Duodenal mucosa (tissue), 2 donors: ENCODE results near the gene SIM2.
A peak's percentile ranks its signal among the peaks of the same experiment; 100 is the strongest.

Experiments used
- H3K27ac ChIP-seq: one replicate; pipeline ENCODE4 v1.7.0; 2013; ENCODE audit warnings: low read depth, low read length
- H3K27me3 ChIP-seq, 2 donors: one replicate each; pipeline ENCODE4 v1.7.0; 2013; ENCODE audit warnings: low read length in 2 of 2, control low read depth in 1 of 2; ENCODE audit not compliant: insufficient read depth in 2 of 2, control insufficient read depth in 1 of 2
- H3K36me3 ChIP-seq, 2 donors: one replicate each; pipeline ENCODE4 v1.7.0; 2013; ENCODE audit warnings: low read length in 2 of 2, control low read depth in 1 of 2; ENCODE audit not compliant: insufficient read depth in 2 of 2, control insufficient read depth in 1 of 2
- H3K4me1 ChIP-seq, 2 donors: one replicate each; pipeline ENCODE4 v1.7.0; 2013; ENCODE audit warnings: low read length in 2 of 2, control low read depth in 1 of 2; ENCODE audit not compliant: insufficient read depth in 2 of 2, control insufficient read depth in 1 of 2
- H3K4me3 ChIP-seq, 2 donors: one replicate each; pipeline ENCODE4 v1.7.0; 2013; ENCODE audit warnings: low read length in 2 of 2, low read depth in 1 of 2
- H3K9ac ChIP-seq, 2 donors: one replicate each; pipeline ENCODE4 v1.7.0; 2013; ENCODE audit warnings: low read length in 2 of 2, low read depth in 1 of 2
- H3K9me3 ChIP-seq, 2 donors: one replicate each; pipeline ENCODE4 v1.7.0; 2013; ENCODE audit warnings: low read length in 2 of 2, control low read depth in 1 of 2; ENCODE audit not compliant: control insufficient read depth in 1 of 2

SIM2 gene

DNA sequence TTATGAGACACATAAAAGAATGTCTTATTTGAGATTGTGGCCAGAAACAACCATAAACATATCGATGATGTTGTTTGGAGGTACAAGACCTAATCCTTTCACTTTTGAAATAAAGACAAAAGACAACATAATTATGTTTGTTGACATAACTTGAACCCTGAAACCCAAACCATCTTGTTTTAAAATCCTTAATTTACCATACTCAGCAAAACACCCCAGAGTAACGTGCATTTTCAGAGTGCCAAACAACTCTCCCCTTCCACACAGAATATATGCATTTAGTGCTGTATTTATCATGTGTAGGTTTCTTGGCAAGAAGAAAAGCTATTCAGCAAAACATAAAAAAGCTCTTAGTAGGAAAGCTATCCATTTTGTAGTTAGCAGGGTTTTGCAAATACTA, 17.5 kb downstream of the SIM2 start:
- Histone ChIP-seq H3K4me1 (peaks cover 11 to 12% of the 10 kb centered on the region in 2 donors), H3K9ac (no peak overlapping the region), H3K9me3 (no peaks in the 10 kb centered on the region), H3K27ac (no peak overlapping the region), H3K4me3 (no peak overlapping the region), H3K36me3 (no peaks in the 10 kb centered on the region), H3K27me3 (peaks cover 20 to 33% of the 10 kb centered on the region in 2 donors)

DNA sequence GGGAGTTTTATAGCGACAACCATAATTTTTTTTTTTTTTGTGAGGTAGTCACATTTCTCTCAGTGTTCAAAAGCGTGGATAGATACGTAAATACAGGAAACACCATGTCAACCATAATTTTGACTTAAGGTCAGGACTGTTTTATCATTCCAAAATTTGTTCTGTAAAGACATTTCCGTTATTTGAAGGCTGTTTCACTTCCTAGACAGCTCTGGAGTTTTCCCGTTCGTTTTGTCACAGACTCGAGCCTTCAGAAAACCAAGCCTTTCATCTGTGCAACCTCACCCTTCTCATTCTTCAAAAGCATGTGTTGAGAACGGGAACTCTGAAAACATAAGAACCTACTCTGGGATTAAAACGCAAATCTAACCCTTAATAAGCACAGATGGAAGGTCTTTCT, 17.9 kb downstream of the SIM2 start:
- Histone ChIP-seq H3K27ac (no peak overlapping the region), H3K27me3 (peaks cover 20 to 30% of the 10 kb centered on the region in 2 donors), H3K9me3 (no peaks in the 10 kb centered on the region), H3K4me1 (peaks cover 11 to 12% of the 10 kb centered on the region in 2 donors), H3K36me3 (no peaks in the 10 kb centered on the region), H3K4me3 (no peak overlapping the region), H3K9ac (no peak overlapping the region)

DNA sequence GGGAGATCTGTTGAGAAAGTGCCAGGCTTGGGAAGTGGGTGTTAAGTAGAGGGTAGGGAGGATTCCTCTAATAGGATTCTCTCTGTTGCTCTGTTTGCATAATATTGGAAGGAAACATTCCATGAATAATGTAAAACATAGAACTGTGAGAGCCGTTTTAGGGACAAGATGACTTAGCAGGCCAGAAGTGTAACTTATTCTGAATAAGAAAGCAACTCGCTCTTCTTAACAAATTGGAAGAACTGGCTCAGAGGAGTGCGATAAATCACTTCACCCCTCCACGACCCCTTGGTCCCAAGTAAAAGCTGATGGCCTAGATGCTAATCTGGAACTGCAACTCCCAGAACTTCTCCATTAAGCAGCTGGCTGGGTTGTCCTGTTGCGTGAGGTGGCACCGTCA, 19.1 kb downstream of the SIM2 start:
- peaks cover 10 to 19% of the 10 kb centered on the region in 2 donors for H3K27me3 ChIP-seq
- no peaks in the 10 kb centered on the region for H3K36me3 ChIP-seq
- no peak overlapping the region for H3K9ac ChIP-seq
- peaks cover 11 to 12% of the 10 kb centered on the region in 2 donors for H3K4me1 ChIP-seq
- no peaks in the 10 kb centered on the region for H3K9me3 ChIP-seq
- no peak overlapping the region for H3K4me3 ChIP-seq
- no peak overlapping the region for H3K27ac ChIP-seq

DNA sequence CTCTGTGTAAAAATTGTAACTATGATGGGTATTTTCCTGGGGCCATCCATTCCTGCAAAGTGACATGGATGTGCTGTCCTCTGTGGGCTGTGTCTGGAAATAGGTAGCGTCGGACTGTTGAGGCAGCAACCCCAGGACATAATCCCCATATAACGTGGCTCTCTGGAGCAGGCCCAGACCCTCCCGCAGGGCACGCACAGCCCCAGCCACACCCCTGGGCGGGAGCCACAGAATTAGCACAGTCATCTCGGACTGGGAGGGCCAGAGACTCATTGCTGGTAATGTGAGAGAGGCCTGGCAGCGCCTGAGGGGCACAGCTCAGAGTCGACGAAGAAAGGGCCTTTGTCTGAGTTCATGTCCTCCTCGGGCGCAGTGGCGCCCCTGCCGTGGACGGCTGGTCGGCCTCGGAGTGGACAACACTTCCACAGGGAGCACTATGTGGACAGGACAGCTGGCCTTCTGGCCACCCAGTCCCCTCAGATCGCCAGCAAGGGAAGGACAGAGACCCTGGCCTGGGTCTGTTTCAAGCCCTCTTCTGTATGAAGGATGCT, 20.1 kb downstream of the SIM2 start:
- peak overlapping the region; percentile 64 for H3K27ac ChIP-seq

DNA sequence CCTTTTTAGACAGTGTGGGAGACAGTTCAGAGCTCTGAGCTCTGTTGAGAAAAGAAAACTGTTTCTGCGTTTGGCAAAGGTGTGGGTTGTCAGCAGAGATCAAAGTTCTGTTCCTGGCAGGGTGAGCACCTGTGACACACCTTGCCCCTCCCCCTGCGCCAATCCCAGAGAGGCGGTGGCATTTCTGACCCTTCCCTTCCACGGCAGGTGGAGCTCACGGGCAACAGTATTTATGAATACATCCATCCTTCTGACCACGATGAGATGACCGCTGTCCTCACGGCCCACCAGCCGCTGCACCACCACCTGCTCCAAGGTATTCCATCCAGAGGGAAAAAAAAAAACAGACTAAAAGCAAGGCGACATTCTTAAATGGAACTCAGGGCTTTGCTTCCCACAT, 20.7 kb downstream of the SIM2 start:
- H3K36me3 ChIP-seq = no peaks in the 10 kb centered on the region
- peaks cover 4 to 5% of the 10 kb centered on the region in 2 donors for H3K27me3 ChIP-seq
- peaks cover 11 to 12% of the 10 kb centered on the region in 2 donors for H3K4me1 ChIP-seq
- peak overlapping the region; percentile 65 to 74 for H3K9ac ChIP-seq
- no peaks in the 10 kb centered on the region for H3K9me3 ChIP-seq
- peak overlapping the region; percentile 51 to 55 for H3K4me3 ChIP-seq
- peak overlapping the region; percentile 64 for H3K27ac ChIP-seq

More for the DNA sequence above, 20.1 kb downstream of the SIM2 start:
- Histone ChIP-seq H3K9me3 (no peaks in the 10 kb centered on the region), H3K9ac (peak overlapping the region; percentile 65 to 74), H3K27me3 (peaks cover 7 to 8% of the 10 kb centered on the region in 2 donors), H3K4me1 (peaks cover 11 to 12% of the 10 kb centered on the region in 2 donors), H3K4me3 (peak overlapping the region; percentile 51 to 55), H3K36me3 (no peaks in the 10 kb centered on the region)

DNA sequence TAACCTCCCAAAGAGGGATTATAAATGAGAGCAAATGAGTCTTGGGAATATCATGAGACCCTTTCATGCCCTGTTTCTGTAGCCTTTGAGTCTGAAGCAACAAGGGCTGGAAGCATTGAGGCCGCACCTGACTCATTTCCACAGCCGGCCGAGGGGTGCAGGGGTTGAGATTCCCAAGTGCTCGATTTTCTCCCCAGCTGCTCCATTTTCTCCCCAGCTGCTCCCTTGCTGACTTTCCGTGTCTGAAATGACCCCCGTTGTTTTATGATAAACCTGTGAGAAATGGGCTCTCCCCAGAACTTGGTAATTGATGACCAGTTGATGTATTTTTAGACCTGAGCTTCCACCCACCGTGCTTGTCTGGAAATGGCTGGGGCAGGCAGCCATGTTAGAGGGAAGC, 22.9 kb downstream of the SIM2 start:
- Histone ChIP-seq H3K27ac (no peak overlapping the region), H3K36me3 (no peaks in the 10 kb centered on the region), H3K27me3 (peaks cover 0 to 3% of the 10 kb centered on the region in 2 donors), H3K9me3 (no peaks in the 10 kb centered on the region), H3K4me1 (peaks cover 11 to 12% of the 10 kb centered on the region in 2 donors), H3K9ac (no peak overlapping the region), H3K4me3 (no peak overlapping the region)

DNA sequence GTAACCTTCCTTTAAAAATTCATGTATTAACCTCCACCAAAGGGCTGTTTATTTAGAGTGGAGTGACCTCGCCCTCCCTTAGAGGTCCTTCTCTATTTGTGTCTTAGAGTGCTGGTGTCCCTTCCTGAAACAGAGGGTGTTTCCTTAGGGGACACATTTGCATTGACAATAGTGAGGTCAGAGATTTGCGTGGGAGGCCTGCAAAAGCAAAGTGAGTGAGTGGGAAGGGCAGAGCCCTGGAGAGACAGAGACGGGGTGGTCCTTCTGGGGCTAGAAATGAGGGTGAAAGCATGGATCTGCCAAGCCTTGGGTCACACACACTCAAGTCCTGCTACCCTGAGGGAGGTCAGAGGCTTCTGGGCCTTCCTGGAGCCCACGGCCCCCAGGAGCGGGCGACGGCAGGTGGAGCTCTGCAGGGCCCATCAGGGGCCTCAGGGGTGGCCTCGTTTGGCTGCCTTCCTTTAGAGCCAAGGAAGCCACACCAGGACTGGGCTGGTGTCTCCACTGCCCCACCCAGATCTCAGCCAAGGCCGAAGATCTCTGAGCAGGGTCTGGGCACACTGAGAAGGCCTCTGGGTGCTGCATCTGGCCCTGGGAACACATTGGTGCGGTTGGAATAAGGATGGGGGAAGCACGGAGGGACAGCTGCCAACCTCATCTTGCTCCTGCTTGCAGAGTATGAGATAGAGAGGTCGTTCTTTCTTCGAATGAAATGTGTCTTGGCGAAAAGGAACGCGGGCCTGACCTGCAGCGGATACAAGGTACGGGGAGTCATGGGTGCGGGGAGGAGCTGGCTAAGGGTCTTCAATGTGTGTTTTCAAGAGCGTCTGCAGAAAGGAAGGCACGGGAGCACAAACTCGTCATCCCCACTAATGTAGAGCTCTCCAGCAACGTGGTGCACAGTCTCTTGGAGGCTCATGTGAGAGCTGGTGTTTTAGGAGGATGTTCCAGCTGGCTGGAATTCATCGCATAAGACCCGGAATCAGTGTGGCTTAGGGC, 23.8 kb downstream of the SIM2 start:
- Histone ChIP-seq H3K27me3 (no peaks in the 10 kb centered on the region), H3K9me3 (no peaks in the 10 kb centered on the region), H3K4me1 (peaks cover 11 to 12% of the 10 kb centered on the region in 2 donors), H3K4me3 (no peak overlapping the region), H3K27ac (no peak overlapping the region), H3K36me3 (no peaks in the 10 kb centered on the region), H3K9ac (no peak overlapping the region)

DNA sequence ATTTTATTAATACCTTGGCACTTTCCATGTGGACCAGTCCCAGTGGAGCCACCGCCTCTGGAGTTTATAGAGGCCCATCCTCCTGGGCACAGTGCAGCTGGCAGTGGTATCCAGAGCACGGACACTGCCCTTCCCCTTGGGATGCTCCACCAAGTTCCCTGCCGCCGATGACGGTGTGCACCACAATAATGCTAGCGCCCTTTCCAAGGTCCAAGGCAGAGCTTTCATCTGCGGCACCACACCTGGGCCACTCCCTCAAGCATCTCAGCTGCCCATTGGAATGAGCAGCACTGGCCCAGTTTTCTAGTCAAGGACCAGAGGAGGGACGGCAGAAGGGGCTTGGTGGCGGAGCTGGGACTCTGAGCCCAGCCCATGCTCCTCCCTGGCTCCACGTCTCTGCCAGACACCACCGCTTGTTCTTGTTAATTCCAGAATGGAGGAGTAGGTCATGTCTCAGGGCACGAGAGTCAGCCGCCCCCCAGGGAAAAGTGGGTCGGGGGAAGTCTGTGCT, 24.5 kb downstream of the SIM2 start:
- Histone ChIP-seq H3K36me3 (no peaks in the 10 kb centered on the region), H3K9me3 (no peaks in the 10 kb centered on the region), H3K27me3 (no peaks in the 10 kb centered on the region), H3K27ac (no peak overlapping the region), H3K4me3 (no peak overlapping the region), H3K9ac (no peak overlapping the region), H3K4me1 (peaks cover 11 to 12% of the 10 kb centered on the region in 2 donors)

DNA sequence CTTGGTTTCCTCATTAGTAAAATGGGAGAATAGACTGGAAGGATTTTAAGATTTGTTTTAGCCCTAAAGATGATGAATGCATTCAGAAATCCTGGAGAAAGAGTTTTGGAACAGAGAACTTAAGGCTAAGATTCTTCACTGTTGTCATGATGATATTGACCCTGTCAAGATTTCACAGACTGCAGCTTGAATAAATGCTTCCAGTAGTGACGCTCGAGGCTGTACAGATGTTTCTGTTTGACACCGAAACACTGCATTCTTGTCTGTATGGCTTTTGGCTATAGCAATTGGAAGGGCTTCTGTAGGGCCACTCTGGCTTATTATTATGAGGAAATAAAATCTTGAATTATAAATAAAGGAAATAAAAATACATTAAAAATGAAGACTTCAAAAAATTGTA, 25.7 kb downstream of the SIM2 start:
- Histone ChIP-seq H3K27ac (no peak overlapping the region), H3K4me1 (peaks cover 4 to 6% of the 10 kb centered on the region in 2 donors), H3K9ac (no peak overlapping the region), H3K36me3 (no peaks in the 10 kb centered on the region), H3K9me3 (no peaks in the 10 kb centered on the region), H3K4me3 (no peak overlapping the region), H3K27me3 (no peaks in the 10 kb centered on the region)

DNA sequence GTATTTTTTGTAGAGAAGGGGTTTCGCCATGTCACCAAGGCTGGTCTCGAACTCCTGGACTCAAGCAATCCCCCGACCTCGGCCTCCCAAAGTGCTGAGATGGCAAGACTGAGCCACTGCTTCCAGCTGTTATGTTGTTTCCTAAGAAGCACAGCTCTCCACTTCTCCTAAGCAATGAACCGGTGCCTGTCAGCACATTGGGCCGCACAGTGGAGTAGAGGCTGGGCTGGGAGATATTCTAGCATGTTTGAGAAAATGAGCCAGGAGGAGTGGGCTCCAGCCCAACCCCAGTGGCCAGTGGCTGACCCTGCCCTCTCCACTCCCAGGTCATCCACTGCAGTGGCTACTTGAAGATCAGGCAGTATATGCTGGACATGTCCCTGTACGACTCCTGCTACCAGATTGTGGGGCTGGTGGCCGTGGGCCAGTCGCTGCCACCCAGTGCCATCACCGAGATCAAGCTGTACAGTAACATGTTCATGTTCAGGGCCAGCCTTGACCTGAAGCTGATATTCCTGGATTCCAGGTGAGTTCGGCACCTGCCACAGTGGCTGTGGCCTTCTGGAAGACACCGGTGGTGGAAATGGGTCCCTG, 27.0 kb downstream of the SIM2 start:
- H3K4me3 ChIP-seq = no peak overlapping the region

More for the DNA sequence above, 27.0 kb downstream of the SIM2 start:
- H3K36me3 ChIP-seq = no peaks in the 10 kb centered on the region
- H3K9me3 ChIP-seq = no peaks in the 10 kb centered on the region
- H3K27me3 ChIP-seq = peaks cover 2 to 3% of the 10 kb centered on the region in 2 donors
- no peak overlapping the region for H3K27ac ChIP-seq
- peaks cover 0 to 5% of the 10 kb centered on the region in 2 donors for H3K4me1 ChIP-seq
- H3K9ac ChIP-seq = no peak overlapping the region
